Lower lobe of right lung (tissue), 2 donors: ENCODE data around the gene ELOVL3. TPM values are rescaled to one million over a fixed set of nuclear protein-coding genes. Genes with fewer than 3 reads are reported as not detected.

ENCODE experiments used
- ATAC-seq, 2 donors: fragments of 200-7000 bp; cut with Tn5 transposase; one replicate each; pipeline ENCODE4 v1.9.1; 2020 to 2022; ENCODE audit warnings: mild to moderate bottlenecking in 2 of 2, moderate library complexity in 2 of 2
- DNase-seq: peaks from one replicate; pipeline ENCODE4 v3.0.0-alpha.2; 2020
- H3K27ac ChIP-seq: fragments of 200-600 bp; one replicate; pipeline ENCODE4 v1.8.0; 2022
- H3K27me3 ChIP-seq: fragments of 200-600 bp; one replicate; pipeline ENCODE4 v1.8.0; 2022; ENCODE audit warnings: low read depth
- H3K36me3 ChIP-seq: fragments of 200-600 bp; one replicate; pipeline ENCODE4 v1.8.0; 2022; ENCODE audit warnings: mild to moderate bottlenecking
- H3K4me1 ChIP-seq: fragments of 200-600 bp; one replicate; pipeline ENCODE4 v1.8.0; 2022
- H3K4me3 ChIP-seq: fragments of 200-600 bp; one replicate; pipeline ENCODE4 v1.8.0; 2022; ENCODE audit warnings: mild to moderate bottlenecking
- H3K9me3 ChIP-seq: fragments of 200-600 bp; one replicate; pipeline ENCODE4 v1.8.0; 2022
- CTCF ChIP-seq: fragments of 200-600 bp; IDR thresholded peaks from one replicate; pipeline ENCODE4 v1.8.0; 2022; ENCODE audit warnings: antibody characterized with exemption, mild to moderate bottlenecking
- intact Hi-C: fragments of 100-400 bp; cut with DNase I; formaldehyde crosslinking; loops from one replicate; pipeline ENCODE4 v1.11.0; 2022
- total RNA-seq: library from RNA; stranded (reverse); fragmentation: NEBNext Ultra II Directional; extraction: Animal tissue kit (Norgen Biotek cat#: 25700); gene quantifications from one replicate; pipeline ENCODE4 v1.2.1, GENCODE V29; 2021
- donor health status: DM: no; HTN: yes; CAD: no; lungs with severe emphysema.

The ELOVL3 gene
- total RNA-seq, 1 donor from 2014 or later: 0.92 TPM

DNA sequence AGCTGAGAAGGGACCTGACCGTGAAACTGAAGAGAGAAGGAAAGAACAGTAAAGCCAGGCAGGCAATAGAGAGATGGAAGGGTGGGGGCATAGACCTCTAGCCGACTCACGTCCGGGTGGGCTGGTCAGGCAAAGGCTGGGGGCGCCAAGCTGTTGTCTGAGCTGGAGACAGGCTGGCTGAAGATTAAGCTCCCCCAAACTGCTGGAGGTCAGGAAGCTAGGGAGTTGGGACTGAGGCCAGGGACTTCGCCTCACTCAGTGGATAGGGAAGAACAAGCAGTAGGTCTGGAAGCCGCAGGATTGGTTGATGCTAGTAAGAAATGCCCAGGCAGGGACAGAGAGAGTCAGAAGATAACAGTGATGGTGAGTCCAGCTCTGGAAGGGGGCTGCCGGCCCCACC lies 9.9 kb downstream of the ELOVL3 start:
- no peak for TF ChIP-seq CTCF
- Histone ChIP-seq H3K4me1 (peaks cover 16% of the 10 kb centered on the region), H3K9me3 (no peaks in the 10 kb centered on the region), H3K27ac (no peak overlapping the region), H3K27me3 (peaks cover 38% of the 10 kb centered on the region), H3K36me3 (no peaks in the 10 kb centered on the region), H3K4me3 (no peak overlapping the region)
- ATAC-seq: no peak
- intact Hi-C loops: no loop called here
- DNase-seq: no peak

DNA sequence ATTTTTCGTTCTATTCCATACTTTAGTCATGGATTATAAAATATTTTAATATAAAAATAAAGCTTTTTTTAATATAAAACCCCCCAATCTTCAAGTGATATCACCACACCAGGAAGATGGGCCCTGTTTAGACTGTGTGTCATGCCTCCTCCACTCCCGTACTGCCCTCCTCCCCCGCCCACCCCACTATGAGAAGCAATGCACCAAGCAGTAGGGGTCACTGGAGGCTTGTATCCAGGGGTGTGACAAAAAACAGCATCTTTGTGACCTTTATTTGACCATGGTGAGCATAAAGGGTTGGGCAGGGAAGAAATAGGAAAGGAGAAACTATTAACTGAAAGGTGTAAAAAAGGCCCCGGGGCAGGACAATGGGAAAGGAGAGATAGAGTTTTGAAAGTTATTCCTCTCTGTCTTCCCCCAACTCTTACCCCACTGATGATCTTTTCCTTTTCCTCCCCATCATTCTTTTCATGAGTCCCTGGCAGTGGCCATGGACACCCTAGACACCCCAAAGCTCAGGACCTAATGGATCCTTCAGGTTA lies 11.7 kb downstream of the ELOVL3 start:
- ATAC-seq (no peak), DNase-seq (no peak)
- Histone ChIP-seq H3K4me1 (peaks cover 23% of the 10 kb centered on the region), H3K27ac (no peak overlapping the region), H3K36me3 (no peaks in the 10 kb centered on the region), H3K9me3 (no peaks in the 10 kb centered on the region), H3K27me3 (peaks cover 27% of the 10 kb centered on the region), H3K4me3 (no peak overlapping the region)
- intact Hi-C loops: no loop called here
- no peak for TF ChIP-seq CTCF

DNA sequence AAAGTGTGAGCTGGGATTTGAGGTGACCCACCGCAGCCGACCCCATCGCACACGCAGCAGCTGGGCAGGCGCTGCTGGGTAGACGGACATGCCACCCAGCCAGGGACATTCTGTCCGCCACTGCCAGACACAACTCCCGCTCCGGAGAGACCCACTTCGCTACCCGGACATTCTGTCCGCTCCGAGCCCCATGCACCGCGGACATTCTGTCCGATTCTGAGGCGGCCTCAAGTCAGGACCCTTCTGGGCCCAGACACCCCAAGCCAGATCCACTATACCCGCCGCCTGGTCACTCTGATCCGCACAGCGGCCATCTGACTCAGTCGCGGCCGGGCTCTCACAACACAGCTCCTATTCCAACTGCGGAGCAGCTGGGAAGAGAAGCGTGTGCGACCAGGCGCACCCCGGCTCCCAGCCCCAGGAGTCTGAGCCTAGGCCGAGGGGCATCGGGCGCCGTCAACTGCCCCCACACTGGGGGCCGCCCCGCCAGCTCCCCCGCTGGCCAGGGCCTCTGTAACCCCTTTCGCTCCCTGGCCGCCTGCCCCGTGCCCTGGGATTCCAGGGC lies 14.4 kb downstream of the ELOVL3 start:
- intact Hi-C loops: no loop called here
- no peak for TF ChIP-seq CTCF
- Histone ChIP-seq H3K4me1 (peaks cover 28% of the 10 kb centered on the region), H3K4me3 (peak overlapping the region; percentile 70), H3K27ac (no peak overlapping the region), H3K27me3 (peaks cover 17% of the 10 kb centered on the region), H3K36me3 (no peaks in the 10 kb centered on the region), H3K9me3 (no peaks in the 10 kb centered on the region)
- ATAC-seq (no peak), DNase-seq (no peak)

GRCh38 chr10:102241032-102241443 lies 14.9 kb downstream of the ELOVL3 start:
- no peak for TF ChIP-seq CTCF
- Histone ChIP-seq H3K27ac (no peak overlapping the region), H3K36me3 (no peaks in the 10 kb centered on the region), H3K4me3 (peak overlapping the region; percentile 70), H3K27me3 (peaks cover 17% of the 10 kb centered on the region), H3K4me1 (peaks cover 28% of the 10 kb centered on the region), H3K9me3 (no peaks in the 10 kb centered on the region)
- ATAC-seq (peak; percentile 10 to 29), DNase-seq (no peak)
- intact Hi-C loops: no loop called here

- DNase-seq (peak; percentile 93), ATAC-seq (peak; percentile 76 to 86)
- Histone ChIP-seq H3K4me3 (peak within 1 kb of the TSS; percentile 70), H3K9me3 (no peaks in the 10 kb centered on the region), H3K27me3 (peaks cover 17% of the 10 kb centered on the region), H3K27ac (no peak within 1 kb of the TSS), H3K4me1 (peaks cover 34% of the 10 kb centered on the region), H3K36me3 (no peaks in the 10 kb centered on the region)
- intact Hi-C loops: no loop called here
- TF ChIP-seq CTCF: no peak
These were observed 15.5 kb downstream of the ELOVL3 start, which contains the start of gene PITX3 for GRCh38 chr10:102241444-102242117. PITX3 (minus strand) TSS chr10:102241512; CDS start chr10:102232080, 9,432 bp downstream.
